GM19035 (cell line): ENCODE results near the gene CDV3.

Experiments
- ATAC-seq: cut with Tn5 transposase; IDR thresholded peaks from one replicate; pipeline ENCODE4 v1.9.1; 2021; ENCODE audit not compliant: unreplicated experiment

Gene CDV3

DNA sequence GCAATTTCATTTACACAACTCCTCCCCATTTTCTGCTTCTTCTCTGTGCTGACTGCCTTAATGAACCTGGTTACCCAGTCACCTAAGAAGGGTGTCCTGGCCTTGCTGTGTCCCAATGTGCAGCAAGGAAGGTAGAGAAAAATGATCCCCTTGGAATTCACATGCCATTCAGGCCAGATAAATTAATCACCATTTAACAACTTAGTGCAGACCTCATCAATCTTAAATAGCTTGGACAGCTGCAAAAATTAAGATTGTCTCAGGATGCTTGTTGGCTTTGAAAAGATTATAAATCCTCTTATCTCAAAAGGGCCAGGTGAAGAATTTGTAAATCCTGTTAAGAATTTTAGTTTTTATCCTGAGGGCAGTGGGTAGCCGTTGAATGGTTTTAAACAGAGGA, 9.7 kb upstream of the CDV3 start:
- no peak for ATAC-seq

DNA sequence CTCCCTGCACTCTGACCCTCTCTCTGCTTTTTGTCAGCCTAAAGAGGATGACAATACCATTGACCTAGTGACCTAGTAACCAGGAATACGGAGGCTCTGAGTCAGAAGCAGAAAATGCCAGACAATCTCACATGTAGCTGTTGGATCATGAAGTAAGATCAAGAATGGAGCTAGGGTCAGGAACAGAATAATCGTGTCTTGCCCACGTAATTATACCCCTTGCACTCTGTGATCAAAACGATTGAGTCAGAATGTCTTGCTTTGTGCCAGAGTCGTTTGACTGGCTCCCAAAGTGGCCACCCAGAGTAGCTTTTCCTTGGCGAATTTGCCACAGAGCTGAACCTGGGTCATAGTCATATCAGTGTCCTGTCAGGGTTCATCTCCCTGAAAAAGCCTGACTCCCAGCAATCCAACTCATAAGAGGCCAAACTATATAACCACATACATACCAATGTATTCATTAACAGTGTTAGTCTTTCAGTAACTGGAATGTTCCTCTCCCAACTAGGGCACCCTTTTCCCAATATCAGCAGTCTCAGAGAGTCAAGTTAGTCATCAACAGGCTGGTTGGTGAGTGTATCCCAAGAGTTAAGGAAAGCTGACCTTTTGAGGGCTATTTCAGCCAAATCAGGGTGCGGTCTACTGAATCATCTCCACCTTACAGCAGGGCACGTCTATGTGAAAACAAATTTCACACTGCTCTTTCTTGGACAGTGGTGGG, 5.0 kb upstream of the CDV3 start:
- ATAC-seq, result no peak

DNA sequence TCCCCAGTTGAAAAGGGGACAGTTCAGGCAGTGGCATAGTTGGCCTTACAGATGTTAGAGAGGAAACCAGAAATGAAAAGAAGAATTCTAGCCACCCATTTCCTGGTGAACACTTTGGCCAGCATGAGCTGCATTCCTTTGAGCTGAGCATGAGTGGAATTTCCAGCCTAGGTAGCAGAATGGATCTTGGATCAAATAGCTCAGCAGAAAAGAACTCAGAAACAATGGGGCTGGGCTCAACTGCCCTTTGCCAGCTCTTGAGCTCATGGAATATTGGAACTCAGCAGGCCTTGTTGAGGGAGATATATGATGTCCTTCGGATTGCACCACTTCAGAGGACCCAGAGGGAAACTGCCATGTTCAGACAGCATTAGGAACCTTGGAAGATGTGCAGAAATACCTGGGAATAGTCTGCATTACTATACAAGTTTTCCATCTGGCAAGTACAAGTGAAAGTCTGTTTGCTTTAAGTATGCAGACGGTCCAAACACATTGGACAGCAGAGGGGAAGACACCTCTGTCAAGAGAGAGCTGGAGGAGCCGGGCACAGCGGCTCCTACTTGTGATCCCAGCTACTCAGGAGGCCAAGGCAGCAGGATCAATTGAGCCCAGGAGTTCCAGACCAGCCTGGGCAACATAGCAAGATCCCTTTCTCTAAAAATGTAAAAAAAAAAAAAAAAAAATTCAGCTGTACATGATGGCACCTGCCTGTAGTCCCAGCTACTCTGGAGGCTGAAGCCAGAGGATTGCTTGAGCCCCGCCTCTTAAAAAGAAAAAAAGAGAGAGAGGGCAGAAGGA, 3.1 kb upstream of the CDV3 start:
- no peak for ATAC-seq

DNA sequence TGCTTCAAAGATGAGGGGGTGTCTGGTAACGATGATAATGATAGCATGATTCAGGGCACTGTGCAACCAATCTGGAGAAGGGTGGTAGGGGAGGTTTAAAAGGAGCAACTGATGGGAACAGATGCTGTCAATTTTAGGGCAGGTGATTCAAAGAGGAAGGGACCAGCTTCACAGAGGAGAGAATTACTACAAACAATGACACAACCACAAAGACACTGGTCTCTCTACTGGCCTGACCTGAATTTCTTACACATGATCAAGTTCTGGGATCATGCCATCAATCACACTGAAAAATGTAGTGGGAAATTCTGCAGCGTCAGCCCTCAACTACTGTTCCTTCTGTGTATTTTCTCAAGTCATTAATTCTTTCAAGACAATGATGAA, 2.6 kb upstream of the CDV3 start:
- ATAC-seq, result no peak

DNA sequence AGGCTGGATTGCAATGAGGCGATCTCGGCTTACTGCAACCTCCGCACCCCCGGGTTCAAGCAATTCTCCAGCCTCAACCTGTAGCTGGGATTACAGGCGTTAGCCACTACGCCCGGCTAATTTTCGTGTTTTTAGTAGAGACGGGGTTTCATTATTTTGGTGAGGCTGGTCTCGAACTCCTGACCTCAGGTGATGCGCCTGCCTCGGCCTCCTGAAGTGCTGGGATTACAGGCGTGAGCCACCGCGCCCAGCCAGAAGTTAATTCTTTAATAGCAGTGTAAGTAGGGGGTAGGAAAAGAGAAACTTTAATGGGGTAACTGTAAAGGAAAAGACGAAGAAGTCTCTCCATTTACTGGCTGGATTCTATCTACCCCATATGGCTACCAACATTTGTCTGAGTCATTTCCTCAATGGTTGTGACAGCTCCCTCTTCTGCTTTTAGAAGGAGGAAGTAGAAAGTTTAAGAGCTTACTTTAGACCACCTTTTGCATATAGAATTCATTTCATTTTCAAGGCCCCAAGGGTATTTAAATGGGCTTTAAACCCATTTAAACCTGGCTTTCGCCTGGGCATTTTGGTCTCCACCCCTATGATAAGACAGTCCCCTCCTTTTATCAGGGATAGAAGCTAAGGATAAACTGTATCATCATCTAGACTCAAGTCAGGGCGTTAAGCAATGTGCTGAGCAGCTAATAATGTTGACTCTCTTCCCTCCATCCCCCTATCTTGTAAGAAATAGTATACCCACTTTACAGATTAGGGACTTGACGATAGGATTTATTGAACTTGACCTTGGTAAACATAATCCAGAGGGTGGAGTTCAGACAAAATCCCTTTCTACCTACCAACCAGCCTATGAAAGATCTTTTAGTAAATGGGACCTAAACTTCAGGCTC, 1.1 kb upstream of the CDV3 start:
- no peak for ATAC-seq

DNA sequence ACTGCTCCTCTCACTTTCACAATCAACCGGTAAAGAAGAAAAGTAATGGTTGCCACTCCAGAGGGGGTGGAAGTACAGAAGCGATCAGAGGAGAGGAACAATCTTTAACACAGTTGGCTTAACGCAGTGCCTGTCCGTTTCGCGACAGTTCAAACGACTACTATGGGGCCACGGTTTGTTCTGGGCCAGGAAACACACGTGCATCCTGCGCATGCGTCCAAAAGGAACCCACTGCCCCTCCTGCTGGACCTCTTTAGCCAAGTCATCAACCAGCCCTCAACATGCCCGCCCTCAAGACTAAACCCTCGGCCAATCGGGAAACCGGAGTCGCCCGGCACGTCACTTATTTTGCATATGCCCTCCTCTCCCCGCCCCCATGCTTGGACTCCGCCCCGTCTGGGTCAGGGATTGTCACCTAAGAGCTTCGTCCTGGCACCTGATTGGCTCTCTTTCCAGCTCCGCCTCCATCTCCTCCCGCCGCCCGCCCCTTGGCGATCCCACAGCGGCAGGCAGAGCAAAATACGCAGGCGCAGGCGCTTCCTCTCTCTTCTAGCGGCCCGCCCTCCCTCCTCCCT, 345 bp upstream of the CDV3 start:
- peak; percentile 78 for ATAC-seq

DNA sequence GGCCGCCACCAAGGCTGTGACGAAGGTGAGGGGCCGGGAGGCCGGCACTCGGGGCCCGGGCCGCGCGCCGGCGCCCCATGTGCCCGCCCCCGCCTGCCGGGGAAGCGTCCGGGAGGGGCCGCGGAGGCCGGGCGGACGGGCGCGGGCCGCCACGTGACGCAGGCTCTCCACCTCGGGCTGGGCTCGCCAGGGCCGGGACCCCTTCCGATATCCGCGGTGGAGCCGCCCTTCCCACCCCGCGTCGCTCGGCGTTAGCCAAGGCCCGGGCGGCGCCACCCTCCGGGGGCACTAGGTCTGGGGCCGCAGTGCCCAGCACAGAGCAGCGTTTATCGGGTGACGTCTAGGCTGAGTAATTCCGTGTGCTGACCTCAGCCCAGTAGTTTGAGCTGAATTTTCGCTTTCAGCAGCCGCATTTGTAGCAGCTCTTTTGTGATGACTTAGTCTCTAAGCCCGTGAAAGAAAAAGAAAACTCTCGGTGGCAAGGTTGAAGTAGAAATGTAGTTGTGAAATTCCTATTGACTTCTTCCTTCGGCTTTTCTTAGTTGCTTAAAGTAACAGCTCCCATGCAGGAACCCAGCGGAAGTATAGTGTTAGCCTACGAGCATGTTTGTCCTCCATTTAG, 885 bp downstream of the CDV3 start:
- peak; percentile 35 for ATAC-seq

DNA sequence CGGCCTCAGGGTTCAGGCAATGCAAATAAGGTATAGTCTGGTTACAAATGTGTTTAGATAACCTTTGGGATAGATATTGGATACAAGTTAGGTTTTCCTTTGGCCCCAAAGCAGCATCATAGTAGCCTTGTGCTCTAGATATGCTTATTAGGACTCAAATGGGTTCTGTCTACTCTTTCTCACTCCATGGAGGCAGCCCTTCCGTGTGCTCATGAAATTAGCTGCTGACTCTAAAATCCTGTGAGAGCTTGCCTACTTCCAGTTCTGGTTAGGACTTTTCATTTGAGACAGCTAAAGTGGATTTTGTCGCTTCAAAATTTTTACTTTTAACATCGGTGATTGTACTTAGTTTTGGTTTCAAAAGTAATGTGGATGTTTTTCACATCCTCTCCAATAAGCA, 1.6 kb downstream of the CDV3 start:
- no peak for ATAC-seq

DNA sequence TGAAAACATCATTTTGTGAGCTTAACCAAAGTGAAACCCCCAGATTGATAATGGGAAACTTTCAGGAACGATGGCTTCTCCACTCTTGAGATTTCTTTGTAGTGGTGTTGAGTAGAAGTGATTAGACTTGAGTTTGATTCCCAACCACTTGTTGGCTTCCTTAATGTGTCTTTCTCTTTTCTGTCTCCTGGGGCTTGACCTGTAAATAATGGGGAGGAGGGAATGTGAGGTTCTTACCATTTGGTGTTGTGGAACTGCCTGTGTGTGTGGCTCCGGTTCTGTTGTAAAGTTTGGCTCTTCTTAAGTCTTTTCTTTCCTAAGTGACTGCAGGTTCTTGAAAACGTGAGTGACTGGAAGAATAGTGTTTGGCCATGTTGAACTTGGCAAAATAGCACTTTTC, 2.7 kb downstream of the CDV3 start:
- ATAC-seq, result no peak

DNA sequence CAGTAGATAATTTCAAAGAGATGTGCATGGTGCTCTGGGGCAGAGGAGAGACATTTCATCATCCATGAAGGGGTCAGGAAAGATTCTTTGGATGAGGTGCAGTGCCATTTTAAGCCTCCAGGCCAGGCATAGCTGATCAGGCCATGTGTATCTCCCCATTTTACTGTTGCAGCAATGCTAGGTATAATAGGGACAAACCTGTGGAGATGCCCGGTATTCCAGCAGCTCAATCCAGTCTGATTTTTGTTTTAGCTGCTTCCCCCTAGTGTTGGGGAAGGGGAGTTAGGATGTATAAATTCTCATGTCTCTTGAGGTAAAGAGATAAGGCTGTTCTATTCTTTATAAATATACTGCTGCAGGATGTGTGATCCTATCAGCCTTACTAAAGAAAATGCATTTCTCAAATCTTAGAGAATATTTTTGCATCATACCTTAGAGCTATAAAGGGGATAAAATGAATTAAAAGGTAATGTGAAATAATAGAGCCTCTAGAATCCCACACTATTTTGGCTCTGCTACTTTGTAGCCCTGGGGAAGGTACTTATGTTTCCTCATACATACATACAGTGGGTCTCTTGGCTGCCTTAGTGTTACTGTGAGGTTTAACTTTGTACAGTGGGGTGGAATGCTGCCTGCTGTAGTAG, 5.2 kb downstream of the CDV3 start:
- no peak for ATAC-seq

DNA sequence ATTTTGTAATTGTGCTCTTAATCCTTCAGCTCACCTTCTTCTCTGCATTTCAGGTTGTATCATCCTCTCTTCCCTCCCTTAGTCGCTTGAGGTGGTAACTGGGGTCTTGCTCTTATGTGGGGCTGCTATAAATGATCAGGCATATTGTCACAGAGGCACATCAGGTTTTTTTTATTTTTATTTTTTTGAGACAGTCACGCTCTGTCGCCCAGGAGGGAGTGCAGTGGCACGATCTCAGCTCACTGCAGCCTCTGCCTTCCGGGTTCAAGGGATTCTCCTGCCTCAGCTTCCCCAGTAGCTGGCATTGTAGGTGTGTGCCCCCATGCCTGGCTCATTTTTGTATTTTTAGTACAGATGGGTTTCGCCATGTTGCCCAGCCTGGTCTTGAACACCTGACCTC, 9.9 kb downstream of the CDV3 start:
- no peak for ATAC-seq

DNA sequence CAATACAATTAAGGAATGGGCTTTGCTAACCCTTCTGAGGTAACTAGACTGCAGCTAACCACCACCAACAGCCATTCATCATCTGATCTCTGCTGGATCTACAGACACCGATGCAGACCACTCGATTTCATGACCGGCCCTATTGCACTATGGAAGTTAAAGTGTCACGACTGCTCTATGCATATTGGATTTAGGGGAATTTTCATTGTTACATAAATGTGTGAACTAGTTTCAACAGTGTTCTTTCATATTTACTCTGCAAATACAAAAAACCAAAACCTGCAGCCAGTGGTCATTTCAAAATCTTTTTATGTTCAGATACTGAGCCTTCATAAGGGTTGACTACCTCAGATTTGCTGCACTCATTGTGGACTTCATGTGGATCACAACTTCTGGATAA, 14.5 kb downstream of the CDV3 start:
- no peak for ATAC-seq

DNA sequence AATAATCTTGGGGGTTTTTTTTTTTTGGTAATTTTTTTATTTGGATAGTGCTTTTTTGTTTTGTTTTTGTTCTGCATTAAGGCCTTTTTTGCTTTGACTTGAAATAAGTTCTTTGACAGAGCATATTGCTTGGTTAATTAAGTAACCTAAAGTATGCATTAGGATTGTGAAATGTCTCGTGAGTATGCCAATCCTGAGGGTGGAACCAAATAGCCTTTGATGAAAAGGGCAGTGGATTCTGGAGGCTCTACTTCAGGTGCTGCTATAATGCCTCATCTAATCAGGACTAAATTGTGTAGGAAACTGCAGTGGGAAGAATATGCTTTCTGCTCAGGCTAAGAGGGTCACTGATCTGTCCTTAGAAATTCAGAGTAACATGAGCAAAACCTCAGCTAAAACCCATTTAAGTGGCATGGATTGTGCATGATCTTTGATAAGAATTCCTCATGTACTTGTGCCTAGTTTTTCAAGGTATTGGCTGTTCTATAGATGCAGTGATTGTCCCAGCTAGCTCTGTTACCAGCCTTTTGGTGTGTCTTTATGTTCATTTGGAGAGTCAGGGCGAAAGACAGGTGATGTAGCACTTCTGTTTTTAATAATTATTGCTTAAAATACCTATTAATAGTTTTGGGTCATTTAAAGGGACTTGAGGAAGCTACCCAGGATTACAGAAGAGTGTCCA, 15.4 kb downstream of the CDV3 start:
- no peak for ATAC-seq

DNA sequence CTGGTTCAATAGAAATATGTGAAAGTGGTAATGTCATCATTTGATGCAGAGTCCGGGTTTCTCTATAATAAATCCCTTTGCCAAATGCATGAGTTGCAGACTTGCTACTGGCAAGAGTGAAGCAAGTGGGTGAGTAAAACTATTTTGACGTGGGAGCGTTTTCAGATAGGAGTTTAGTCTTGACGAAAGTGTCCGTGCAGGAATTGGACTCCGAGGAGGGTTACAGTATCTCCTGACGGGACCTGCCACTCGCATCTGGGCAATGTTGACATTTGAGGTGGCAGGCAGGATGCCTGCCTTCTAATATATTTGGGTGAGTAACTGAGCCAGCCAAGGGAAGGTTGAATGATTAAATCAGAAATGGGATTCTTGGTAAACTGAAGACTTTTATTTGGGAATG, 16.0 kb downstream of the CDV3 start:
- no peak for ATAC-seq

DNA sequence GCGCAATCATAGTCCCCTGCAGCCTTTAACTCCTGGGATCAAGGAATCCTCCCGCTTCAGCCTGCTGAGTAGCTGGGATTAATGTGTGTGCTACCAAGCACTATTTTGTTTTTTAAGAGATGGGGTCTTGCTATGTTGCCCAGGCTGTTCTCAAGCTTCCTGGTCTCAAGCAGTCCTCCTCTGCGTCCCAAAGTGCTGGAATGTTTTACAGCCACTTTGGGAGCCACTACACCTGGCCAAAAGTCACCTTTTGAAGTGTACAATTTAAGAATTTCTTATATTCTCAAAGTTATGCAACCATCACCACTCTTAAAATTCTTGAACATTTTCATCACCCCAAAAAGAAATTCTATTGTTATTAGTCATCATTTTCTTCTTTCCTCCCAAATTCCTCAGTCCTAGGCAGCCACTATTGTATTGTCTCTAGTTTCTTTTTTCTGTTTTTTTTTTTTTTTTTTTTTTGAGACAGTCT, 17.8 kb downstream of the CDV3 start:
- ATAC-seq, result no peak

DNA sequence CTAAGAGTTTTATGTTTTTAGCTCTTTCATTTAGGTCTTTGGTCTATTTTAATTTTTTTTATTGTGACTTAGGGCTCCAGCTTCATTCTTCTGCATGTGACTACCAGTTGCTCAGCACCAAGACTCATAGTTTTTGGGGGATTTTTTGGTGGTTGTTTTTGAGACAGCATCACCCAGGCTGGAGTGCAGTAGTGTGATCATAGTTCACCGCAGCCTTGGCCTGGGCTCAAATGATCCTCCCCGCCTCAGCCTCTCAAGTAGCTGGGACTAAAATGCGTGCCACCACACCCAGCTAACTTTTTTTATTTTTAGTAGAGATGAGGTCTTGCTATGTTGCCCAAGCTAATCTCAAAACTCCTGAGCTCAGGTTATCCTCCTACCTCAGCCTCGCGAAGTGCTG, 19.4 kb downstream of the CDV3 start:
- peak; percentile 52 for ATAC-seq

DNA sequence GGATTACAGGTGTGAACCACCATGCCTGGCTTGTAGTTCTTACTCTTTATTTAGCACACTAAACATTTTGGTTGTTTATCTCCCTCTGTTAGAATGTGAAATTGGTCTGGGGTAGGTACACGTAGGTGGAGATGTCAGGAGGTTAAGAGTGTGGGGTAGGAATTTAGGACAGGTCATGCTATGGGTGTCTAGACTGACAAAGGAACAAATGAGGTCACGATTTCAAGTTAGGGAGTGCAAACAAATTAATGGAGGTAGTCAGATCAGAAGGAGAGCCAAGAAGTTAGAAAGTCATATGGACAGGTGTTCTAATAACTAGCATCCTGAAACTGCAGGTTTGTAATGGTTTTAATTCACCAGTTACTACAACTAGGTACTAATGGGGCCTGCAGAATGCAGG, 19.8 kb downstream of the CDV3 start:
- ATAC-seq, result peak; percentile 11

DNA sequence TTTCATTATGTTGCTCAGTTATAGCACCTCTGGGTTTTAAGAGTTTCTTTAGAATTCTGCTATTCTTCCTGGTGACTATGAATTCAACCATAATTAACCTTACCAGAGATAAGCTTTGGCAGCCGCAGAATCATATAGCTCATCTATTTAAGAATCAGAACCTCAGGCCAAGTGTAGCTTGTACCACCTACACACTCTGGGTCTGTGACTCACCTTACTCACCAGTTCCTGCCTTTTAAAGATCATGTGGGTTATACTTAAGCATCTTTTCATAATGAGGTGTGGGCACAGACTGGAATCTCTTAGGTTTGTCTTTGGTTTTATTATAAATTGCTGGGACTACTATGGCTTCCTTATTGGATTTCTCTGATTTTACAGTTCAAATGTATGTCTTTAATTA, 21.9 kb downstream of the CDV3 start:
- ATAC-seq, result no peak

DNA sequence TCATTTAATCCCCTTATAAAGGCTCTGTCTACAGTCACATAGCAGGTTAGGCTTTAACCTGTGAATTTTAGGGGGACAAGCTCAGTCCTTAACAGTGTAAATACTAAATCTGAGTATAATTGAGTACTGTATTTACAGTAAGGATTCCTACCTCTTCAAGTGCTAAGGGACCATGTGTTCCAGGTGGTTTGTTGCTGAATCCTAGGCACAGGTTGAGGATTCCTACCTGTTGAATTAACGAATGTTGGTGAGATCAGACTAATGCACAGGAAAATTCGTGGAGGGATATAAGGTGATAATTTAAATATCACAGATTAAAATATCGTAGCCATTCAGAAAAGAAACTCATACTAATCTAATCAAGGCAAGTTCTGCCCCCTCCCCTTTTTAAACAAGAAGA, 24.9 kb downstream of the CDV3 start:
- no peak for ATAC-seq

DNA sequence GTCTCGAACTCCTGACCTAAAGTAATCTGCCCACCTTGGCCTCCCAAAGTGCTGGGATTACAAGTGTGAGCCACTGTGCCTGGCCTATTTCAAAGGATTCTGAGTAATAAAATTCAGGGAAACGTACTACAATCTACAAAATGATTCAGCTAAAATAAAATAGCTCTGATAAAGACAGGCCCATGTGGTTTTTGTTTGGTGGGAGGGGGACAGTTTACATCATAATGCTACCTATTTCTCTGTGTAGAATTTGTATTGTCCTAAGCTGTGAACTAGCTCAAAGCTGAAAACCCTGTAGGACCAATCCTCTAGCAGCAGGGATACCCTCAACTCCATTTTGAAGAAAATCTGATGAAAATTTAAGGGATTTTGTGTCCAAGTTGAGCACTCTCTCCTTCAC, 25.8 kb downstream of the CDV3 start:
- ATAC-seq, result no peak
